GM12878 (cell line): Measurements from ENCODE around the gene IFI27L2. TPM values are rescaled to one million over a fixed set of nuclear protein-coding genes. Genes with fewer than 3 reads are reported as not detected.

Experiments
- ATAC-seq: fragments of 200-7000 bp; cut with Tn5 transposase; 3 replicates; pipeline ENCODE4 v1.9.1; 2020; ENCODE audit warnings: mild to moderate bottlenecking, moderate library complexity
- BruUV-seq: library from RNA; stranded (reverse); fragments of 400-500 nt; replicated peaks from 2 replicates; lab custom pipeline; 2021; lab: Mats Ljungman, UMichigan
- CTCF ChIA-PET: fragments of 300-600 bp; sonication (Branson Sonifier 250); formaldehyde crosslinking; extraction: SDS; loops from one replicate; lab custom pipeline; 2021; ENCODE audit warnings: inconsistent platforms; lab: Yijun Ruan, JAX
- POLR2A ChIA-PET: fragments of 350-600 bp; formaldehyde crosslinking; extraction: SDS; loops from one replicate; lab custom pipeline; 2021; ENCODE audit warnings: inconsistent platforms; lab: Charles Lee
- RAD21 ChIA-PET: fragments of 300-600 bp; sonication (Branson Sonifier 250); formaldehyde crosslinking; loops from one replicate; lab custom pipeline; 2023; ENCODE audit warnings: antibody characterized with exemption; ENCODE audit not compliant: unreplicated experiment; lab: Charles Lee
- SMC1A ChIA-PET: fragments of 300-600 bp; sonication (Branson Sonifier 250); formaldehyde crosslinking; loops from one replicate; lab custom pipeline; 2023; ENCODE audit not compliant: unreplicated experiment, uncharacterized antibody; lab: Charles Lee
- DNase-seq: peaks from one replicate; pipeline ENCODE4 v3.0.0-alpha.2; 2011; ENCODE audit warnings: low read depth, low spot score
- FAIRE-seq: peaks from 3 replicates; lab custom pipeline; 2011; peaks lifted over from hg19 to GRCh38; lab: Jason Lieb, UNC
- H2AFZ ChIP-seq: 2 replicates; pipeline ENCODE4 v1.6.0; 2011; ENCODE audit warnings: low read depth, low read length, control low read depth; ENCODE audit not compliant: control insufficient read depth
- H3K27ac ChIP-seq: 2 replicates; pipeline ENCODE4 v1.5.1; 2011; ENCODE audit warnings: control low read depth; ENCODE audit not compliant: control insufficient read depth, insufficient read depth
- H3K27me3 ChIP-seq, 2 experiments: replicated peaks in 1 of 2; 2 replicates each; pipeline versions ENCODE4 v1.6.0 to v1.6.1; 2011; ENCODE audit warnings: low read length in 1 of 2; ENCODE audit not compliant: control insufficient read depth in 2 of 2, insufficient read depth in 2 of 2
- H3K36me3 ChIP-seq, 2 experiments: 2 replicates each; pipeline ENCODE4 v1.5.1; 2011; ENCODE audit warnings: low read length in 1 of 2; ENCODE audit not compliant: control insufficient read depth in 2 of 2, insufficient read depth in 2 of 2
- H3K4me1 ChIP-seq: 2 replicates; pipeline ENCODE4 v1.6.1; 2011; ENCODE audit warnings: mild to moderate bottlenecking, low read length, moderate library complexity, mixed read lengths; ENCODE audit not compliant: control insufficient read depth, insufficient read depth
- H3K4me2 ChIP-seq: 2 replicates; pipeline ENCODE4 v1.6.0; 2011; ENCODE audit warnings: control low read depth; ENCODE audit not compliant: control insufficient read depth, insufficient read depth
- H3K4me3 ChIP-seq: fragments of 200-600 bp; sonication (generic); 2 replicates; pipeline ENCODE4 v1.5.1; 2016
- H3K79me2 ChIP-seq: 2 replicates; pipeline ENCODE4 v1.6.0; 2011; ENCODE audit warnings: low read length; ENCODE audit not compliant: control insufficient read depth, insufficient read depth
- H3K9ac ChIP-seq: 2 replicates; pipeline ENCODE4 v1.8.0; 2011; ENCODE audit warnings: low read length, control low read depth, mixed read lengths; ENCODE audit not compliant: control insufficient read depth, insufficient read depth
- H3K9me3 ChIP-seq: replicated peaks from 3 replicates; pipeline ENCODE4 v1.5.1; 2011; ENCODE audit warnings: mild to moderate bottlenecking, low read length; ENCODE audit not compliant: control insufficient read depth, insufficient read depth
- H4K20me1 ChIP-seq: 2 replicates; pipeline ENCODE4 v1.6.0; 2011; ENCODE audit not compliant: control insufficient read depth, insufficient read depth
- CBFB ChIP-seq: IDR thresholded peaks from 2 replicates; pipeline ENCODE4 v1.6.1; 2016; ENCODE audit warnings: antibody characterized with exemption, low read depth
- CREB1 ChIP-seq: IDR thresholded peaks from 2 replicates; pipeline ENCODE4 v1.6.1; 2012; ENCODE audit warnings: low read depth, mild to moderate bottlenecking, inconsistent platforms
- EED ChIP-seq: sonication (generic); IDR thresholded peaks from 2 replicates; pipeline ENCODE4 v1.6.1; 2016; ENCODE audit warnings: antibody characterized with exemption, low read depth
- GATAD2B ChIP-seq: fragments of 450-650 bp; conservative IDR thresholded peaks from 2 replicates; pipeline ENCODE4 v1.6.1; 2017; ENCODE audit warnings: low read depth, mild to moderate bottlenecking, moderate library complexity
- HDAC2 ChIP-seq: fragments of 200-600 bp; sonication (generic); IDR thresholded peaks from 2 replicates; pipeline ENCODE4 v1.6.1; 2017
- HDGF ChIP-seq: fragments of 450-650 bp; IDR thresholded peaks from 2 replicates; pipeline ENCODE4 v1.6.1; 2016; ENCODE audit warnings: antibody characterized with exemption
- JUND ChIP-seq: IDR thresholded peaks from 2 replicates; pipeline ENCODE4 v1.6.1; 2012; ENCODE audit warnings: low read depth, mild to moderate bottlenecking, low read length, improper control_type of control experiment, moderate library complexity
- KAT2A ChIP-seq: conservative IDR thresholded peaks from 2 replicates; pipeline ENCODE4 v1.6.1; 2011; ENCODE audit warnings: low read depth, low read length; ENCODE audit not compliant: control insufficient read depth
- KLF5 ChIP-seq: fragments of 450-650 bp; IDR thresholded peaks from 2 replicates; pipeline ENCODE4 v1.6.1; 2014; ENCODE audit warnings: mild to moderate bottlenecking; ENCODE audit not compliant: partially characterized antibody
- RAD21 ChIP-seq: IDR thresholded peaks from 2 replicates; pipeline ENCODE4 v1.6.1; 2011; ENCODE audit warnings: mild to moderate bottlenecking, low read depth, low read length, moderate library complexity; ENCODE audit not compliant: insufficient read depth
- SMARCA5 ChIP-seq: fragments of 450-650 bp; IDR thresholded peaks from 2 replicates; pipeline ENCODE4 v1.6.1; 2017; ENCODE audit warnings: mild to moderate bottlenecking
- TAF1 ChIP-seq: IDR thresholded peaks from 2 replicates; pipeline ENCODE4 v1.6.1; 2011; ENCODE audit warnings: mild to moderate bottlenecking, low read depth, low read length, borderline replicate concordance
- YY1 ChIP-seq: IDR thresholded peaks from 2 replicates; pipeline ENCODE4 v1.6.1; 2011; ENCODE audit warnings: low read depth, mild to moderate bottlenecking, low read length
- ZNF207 ChIP-seq: fragments of 450-650 bp; IDR thresholded peaks from 2 replicates; pipeline ENCODE4 v1.6.1; 2014; ENCODE audit warnings: antibody characterized with exemption, mild to moderate bottlenecking, borderline replicate concordance
- ZSCAN29 ChIP-seq: fragments of 450-650 bp; IDR thresholded peaks from 2 replicates; pipeline ENCODE4 v1.6.1; 2017; ENCODE audit warnings: mild to moderate bottlenecking, moderate library complexity
- WGBS: methylation state at CpG from one replicate; pipeline ENCODE4 v1.1.6; 2016; ENCODE audit warnings: low lambda C conversion rate; ENCODE audit not compliant: insufficient replicate concordance, insufficient coverage; ENCODE audit errors: missing lambda C conversion rate; 5-methylcytosine and 5-hydroxymethylcytosine counted together
- in situ Hi-C: fragments of 300-500 bp; cut with MboI; formaldehyde crosslinking; loops from 9 replicates; pipeline ENCODE4 v1.14.3; 2018; ENCODE audit warnings: mixed read lengths
- intact Hi-C: fragments of 100-400 bp; cut with micrococcal nuclease; formaldehyde crosslinking; loops from one replicate; pipeline ENCODE4 v1.14.2; 2022; ENCODE audit not compliant: unreplicated experiment
- polyA plus RNA-seq, 11 experiments: library from polyadenylated mRNA; depleted of rRNA in 4 of 11; unstranded in 6 of 11; stranded (reverse) in 5 of 11; fragments of >200 nt; fragmentation: Nextera tagmentation in 4 of 11; fragmentation: Illumina TruSeq in 1 of 11; extraction: Ambion mirVana in 4 of 11; extraction: Trizol in 1 of 11; gene quantifications; 1 replicate in 1 of 11; 2 replicates in 10 of 11; pipeline versions ENCODE4 v1.2.1 to v1.2.3, GENCODE V29; 2011 to 2016; ENCODE audit warnings: inconsistent platforms in 2 of 11, missing spikeins in 2 of 11, low read depth in 1 of 11
- total RNA-seq, 4 experiments: library from RNA; depleted of rRNA in 3 of 4; stranded (reverse); fragments of >200 nt in 3 of 4; fragmentation: Illumina TruSeq in 1 of 4; extraction: Trizol in 1 of 4; gene quantifications; 2 replicates each; pipeline versions ENCODE4 v1.2.1 to v1.2.3, GENCODE V29; 2013 to 2021
- TF ChIP-seq, protein P1 (sequence below): fragments of 450-650 bp; IDR thresholded peaks from 2 replicates; pipeline ENCODE4 v1.6.1; 2018; ENCODE audit warnings: mild to moderate bottlenecking, low read depth, moderate library complexity; ENCODE audit not compliant: partially characterized antibody
- TF ChIP-seq, protein P2 (sequence below), 3 experiments: IDR thresholded peaks in 2 of 3; conservative IDR thresholded peaks in 1 of 3; 2 replicates each; pipeline ENCODE4 v1.5.1; 2011; ENCODE audit warnings: low read depth in 3 of 3, low read length in 3 of 3, mild to moderate bottlenecking in 3 of 3, control low read depth in 2 of 3, moderate library complexity in 2 of 3, inconsistent platforms in 1 of 3, mixed read lengths in 1 of 3; ENCODE audit not compliant: control insufficient read depth in 2 of 3, insufficient read depth in 1 of 3; ENCODE audit errors: extremely low read depth in 1 of 3
- TF ChIP-seq, protein P3 (sequence below): IDR thresholded peaks from 2 replicates; pipeline ENCODE4 v1.6.1; 2012; ENCODE audit warnings: low read depth, low read length, improper control_type of control experiment
- TF ChIP-seq, protein P4 (sequence below): IDR thresholded peaks from 2 replicates; pipeline ENCODE4 v1.6.1; 2012; ENCODE audit warnings: low read depth, low read length, improper control_type of control experiment

The IFI27L2 gene
- total and polyA plus RNA-seq, 10 of the 15 experiments (the other 5 are each of a cell fraction or from before 2014, with no cell fraction given) = 26.6 to 134 (median 60.3) TPM

DNA sequence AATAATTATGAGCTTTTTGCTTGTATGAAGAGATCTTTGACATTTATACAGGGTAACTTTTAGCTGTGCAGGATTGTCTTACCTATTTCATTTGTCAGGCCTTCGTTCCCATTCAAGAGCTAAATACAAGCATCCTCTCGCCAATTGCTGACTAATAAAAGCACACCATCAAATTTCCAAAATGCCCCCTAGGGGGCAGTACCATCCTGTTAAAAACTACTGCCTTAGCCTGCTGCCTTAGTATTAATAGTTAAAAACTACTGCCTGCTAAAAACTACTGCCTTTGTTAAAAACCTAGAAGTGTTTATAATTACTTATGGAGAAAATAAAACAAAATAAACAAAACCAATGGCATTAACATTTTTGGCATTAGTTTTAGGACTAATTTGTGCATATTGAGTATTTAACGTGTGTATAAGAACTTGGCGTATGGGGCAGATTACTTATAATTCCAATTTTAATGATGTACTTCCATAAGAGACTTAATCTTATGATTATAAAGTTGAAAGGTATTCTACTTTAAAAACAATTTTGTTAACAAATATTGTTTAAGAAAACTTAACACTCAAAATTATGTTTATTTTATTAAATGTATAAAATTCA, 3.0 kb upstream of the IFI27L2 start:
- no peak for DNase-seq
- no TSS peak for BruUV-seq
- WGBS = 49% methylated on average over 4 of the region's 4 CpGs
- Histone ChIP-seq H3K27me3 (peaks cover 0 to 4% of the 10 kb centered on the region in 2 experiments; a peak in 2 of 4 replicates), H3K9ac (no peak overlapping the region), H2AFZ (no peak overlapping the region), H3K79me2 (no peaks in the 10 kb centered on the region), H3K27ac (no peak overlapping the region), H3K36me3 (no peaks in the 10 kb centered on the region), H4K20me1 (no peaks in the 10 kb centered on the region), H3K4me2 (no peak overlapping the region), H3K4me3 (no peak overlapping the region), H3K4me1 (peaks cover 10% of the 10 kb centered on the region; the same call in 1 of the 2 replicates), H3K9me3 (no peaks in the 10 kb centered on the region; the same call in 2 of the 3 replicates)
- ChIA-PET CTCF (interaction anchor here (0.6 to 4.3 kb wide), 52 partner anchors 10 to 353 kb away, joined by 3 to 63 read pairs (median 4); partner anchors contain the start of genes CCDC197, DDX24, IFI27L1 and OTUB2), RAD21 (interaction anchor here (0.6 to 2.5 kb wide), 9 partner anchors 9 to 354 kb away, joined by 3 to 18 read pairs (median 3); no protein-coding TSS in a partner anchor), SMC1A (interaction anchor here (0.9 to 3.8 kb wide), 11 partner anchors 9 to 192 kb away, joined by 3 to 39 read pairs (median 5); partner anchors contain the start of genes DDX24 and IFI27L1), POLR2A (interaction anchor here (0.6 kb wide), 1 partner anchor 301 kb away, joined by 3 read pairs; no protein-coding TSS in a partner anchor)
- no peak for FAIRE-seq
- ATAC-seq = peak; percentile 45
- in situ Hi-C loops = no loop called here
- intact Hi-C loops = loop anchor here (1.0 to 10.0 kb wide), 2 partner anchors 352 to 417 kb away; no protein-coding TSS in a partner anchor
- TF ChIP-seq ZNF207 (no peak), ZSCAN29 (no peak), GATAD2B (no peak), RAD21 (peak; percentile 60), HDAC2 (no peak), SMARCA5 (no peak), EED (no peak), KAT2A (no peak), YY1 (no peak), CREB1 (no peak), TAF1 (no peak), HDGF (no peak), CBFB (no peak), JUND (no peak), KLF5 (no peak)
- TF ChIP-seq, protein P1, sequence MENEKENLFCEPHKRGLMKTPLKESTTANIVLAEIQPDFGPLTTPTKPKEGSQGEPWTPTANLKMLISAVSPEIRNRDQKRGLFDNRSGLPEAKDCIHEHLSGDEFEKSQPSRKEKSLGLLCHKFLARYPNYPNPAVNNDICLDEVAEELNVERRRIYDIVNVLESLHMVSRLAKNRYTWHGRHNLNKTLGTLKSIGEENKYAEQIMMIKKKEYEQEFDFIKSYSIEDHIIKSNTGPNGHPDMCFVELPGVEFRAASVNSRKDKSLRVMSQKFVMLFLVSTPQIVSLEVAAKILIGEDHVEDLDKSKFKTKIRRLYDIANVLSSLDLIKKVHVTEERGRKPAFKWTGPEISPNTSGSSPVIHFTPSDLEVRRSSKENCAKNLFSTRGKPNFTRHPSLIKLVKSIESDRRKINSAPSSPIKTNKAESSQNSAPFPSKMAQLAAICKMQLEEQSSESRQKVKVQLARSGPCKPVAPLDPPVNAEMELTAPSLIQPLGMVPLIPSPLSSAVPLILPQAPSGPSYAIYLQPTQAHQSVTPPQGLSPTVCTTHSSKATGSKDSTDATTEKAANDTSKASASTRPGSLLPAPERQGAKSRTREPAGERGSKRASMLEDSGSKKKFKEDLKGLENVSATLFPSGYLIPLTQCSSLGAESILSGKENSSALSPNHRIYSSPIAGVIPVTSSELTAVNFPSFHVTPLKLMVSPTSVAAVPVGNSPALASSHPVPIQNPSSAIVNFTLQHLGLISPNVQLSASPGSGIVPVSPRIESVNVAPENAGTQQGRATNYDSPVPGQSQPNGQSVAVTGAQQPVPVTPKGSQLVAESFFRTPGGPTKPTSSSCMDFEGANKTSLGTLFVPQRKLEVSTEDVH = no peak
- TF ChIP-seq, protein P2, sequence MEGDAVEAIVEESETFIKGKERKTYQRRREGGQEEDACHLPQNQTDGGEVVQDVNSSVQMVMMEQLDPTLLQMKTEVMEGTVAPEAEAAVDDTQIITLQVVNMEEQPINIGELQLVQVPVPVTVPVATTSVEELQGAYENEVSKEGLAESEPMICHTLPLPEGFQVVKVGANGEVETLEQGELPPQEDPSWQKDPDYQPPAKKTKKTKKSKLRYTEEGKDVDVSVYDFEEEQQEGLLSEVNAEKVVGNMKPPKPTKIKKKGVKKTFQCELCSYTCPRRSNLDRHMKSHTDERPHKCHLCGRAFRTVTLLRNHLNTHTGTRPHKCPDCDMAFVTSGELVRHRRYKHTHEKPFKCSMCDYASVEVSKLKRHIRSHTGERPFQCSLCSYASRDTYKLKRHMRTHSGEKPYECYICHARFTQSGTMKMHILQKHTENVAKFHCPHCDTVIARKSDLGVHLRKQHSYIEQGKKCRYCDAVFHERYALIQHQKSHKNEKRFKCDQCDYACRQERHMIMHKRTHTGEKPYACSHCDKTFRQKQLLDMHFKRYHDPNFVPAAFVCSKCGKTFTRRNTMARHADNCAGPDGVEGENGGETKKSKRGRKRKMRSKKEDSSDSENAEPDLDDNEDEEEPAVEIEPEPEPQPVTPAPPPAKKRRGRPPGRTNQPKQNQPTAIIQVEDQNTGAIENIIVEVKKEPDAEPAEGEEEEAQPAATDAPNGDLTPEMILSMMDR (IDR thresholded peaks at IDR 0.05 in 2 of 3, conservative IDR thresholded peaks at IDR 0.05 in 1 of 3; ENCODE audit: control insufficient read depth in 2 of 3, extremely low read depth in 1 of 3, insufficient read depth in 1 of 3, low read depth in 3 of 3, low read length in 3 of 3) = peak; percentile 63 to 79 (median 63)
- TF ChIP-seq, protein P3, sequence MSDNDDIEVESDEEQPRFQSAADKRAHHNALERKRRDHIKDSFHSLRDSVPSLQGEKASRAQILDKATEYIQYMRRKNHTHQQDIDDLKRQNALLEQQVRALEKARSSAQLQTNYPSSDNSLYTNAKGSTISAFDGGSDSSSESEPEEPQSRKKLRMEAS = no peak
- TF ChIP-seq, protein P4, sequence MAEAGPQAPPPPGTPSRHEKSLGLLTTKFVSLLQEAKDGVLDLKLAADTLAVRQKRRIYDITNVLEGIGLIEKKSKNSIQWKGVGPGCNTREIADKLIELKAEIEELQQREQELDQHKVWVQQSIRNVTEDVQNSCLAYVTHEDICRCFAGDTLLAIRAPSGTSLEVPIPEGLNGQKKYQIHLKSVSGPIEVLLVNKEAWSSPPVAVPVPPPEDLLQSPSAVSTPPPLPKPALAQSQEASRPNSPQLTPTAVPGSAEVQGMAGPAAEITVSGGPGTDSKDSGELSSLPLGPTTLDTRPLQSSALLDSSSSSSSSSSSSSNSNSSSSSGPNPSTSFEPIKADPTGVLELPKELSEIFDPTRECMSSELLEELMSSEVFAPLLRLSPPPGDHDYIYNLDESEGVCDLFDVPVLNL = no peak
